GM12878 (cell line): ENCODE results near the gene SLC12A3. TPM values are rescaled to one million over a fixed set of nuclear protein-coding genes. Genes with fewer than 3 reads are reported as not detected.

Source experiments
- ATAC-seq: fragments of 200-7000 bp; cut with Tn5 transposase; 3 replicates; pipeline ENCODE4 v1.9.1; 2020; ENCODE audit warnings: mild to moderate bottlenecking, moderate library complexity
- BruUV-seq: library from RNA; stranded (reverse); fragments of 400-500 nt; replicated peaks from 2 replicates; lab custom pipeline; 2021; lab: Mats Ljungman, UMichigan
- CTCF ChIA-PET: fragments of 300-600 bp; sonication (Branson Sonifier 250); formaldehyde crosslinking; extraction: SDS; loops from one replicate; lab custom pipeline; 2021; ENCODE audit warnings: inconsistent platforms; lab: Yijun Ruan, JAX
- POLR2A ChIA-PET: fragments of 350-600 bp; formaldehyde crosslinking; extraction: SDS; loops from one replicate; lab custom pipeline; 2021; ENCODE audit warnings: inconsistent platforms; lab: Charles Lee
- RAD21 ChIA-PET: fragments of 300-600 bp; sonication (Branson Sonifier 250); formaldehyde crosslinking; loops from one replicate; lab custom pipeline; 2023; ENCODE audit warnings: antibody characterized with exemption; ENCODE audit not compliant: unreplicated experiment; lab: Charles Lee
- SMC1A ChIA-PET: fragments of 300-600 bp; sonication (Branson Sonifier 250); formaldehyde crosslinking; loops from one replicate; lab custom pipeline; 2023; ENCODE audit not compliant: unreplicated experiment, uncharacterized antibody; lab: Charles Lee
- DNase-seq: peaks from one replicate; pipeline ENCODE4 v3.0.0-alpha.2; 2011; ENCODE audit warnings: low read depth, low spot score
- FAIRE-seq: peaks from 3 replicates; lab custom pipeline; 2011; peaks lifted over from hg19 to GRCh38; lab: Jason Lieb, UNC
- H2AFZ ChIP-seq: 2 replicates; pipeline ENCODE4 v1.6.0; 2011; ENCODE audit warnings: low read depth, low read length, control low read depth; ENCODE audit not compliant: control insufficient read depth
- H3K27ac ChIP-seq: 2 replicates; pipeline ENCODE4 v1.5.1; 2011; ENCODE audit warnings: control low read depth; ENCODE audit not compliant: control insufficient read depth, insufficient read depth
- H3K27me3 ChIP-seq, 2 experiments: replicated peaks in 1 of 2; 2 replicates each; pipeline versions ENCODE4 v1.6.0 to v1.6.1; 2011; ENCODE audit warnings: low read length in 1 of 2; ENCODE audit not compliant: control insufficient read depth in 2 of 2, insufficient read depth in 2 of 2
- H3K36me3 ChIP-seq, 2 experiments: 2 replicates each; pipeline ENCODE4 v1.5.1; 2011; ENCODE audit warnings: low read length in 1 of 2; ENCODE audit not compliant: control insufficient read depth in 2 of 2, insufficient read depth in 2 of 2
- H3K4me1 ChIP-seq: 2 replicates; pipeline ENCODE4 v1.6.1; 2011; ENCODE audit warnings: mild to moderate bottlenecking, low read length, moderate library complexity, mixed read lengths; ENCODE audit not compliant: control insufficient read depth, insufficient read depth
- H3K4me2 ChIP-seq: 2 replicates; pipeline ENCODE4 v1.6.0; 2011; ENCODE audit warnings: control low read depth; ENCODE audit not compliant: control insufficient read depth, insufficient read depth
- H3K4me3 ChIP-seq: fragments of 200-600 bp; sonication (generic); 2 replicates; pipeline ENCODE4 v1.5.1; 2016
- H3K79me2 ChIP-seq: 2 replicates; pipeline ENCODE4 v1.6.0; 2011; ENCODE audit warnings: low read length; ENCODE audit not compliant: control insufficient read depth, insufficient read depth
- H3K9ac ChIP-seq: 2 replicates; pipeline ENCODE4 v1.8.0; 2011; ENCODE audit warnings: low read length, control low read depth, mixed read lengths; ENCODE audit not compliant: control insufficient read depth, insufficient read depth
- H3K9me3 ChIP-seq: replicated peaks from 3 replicates; pipeline ENCODE4 v1.5.1; 2011; ENCODE audit warnings: mild to moderate bottlenecking, low read length; ENCODE audit not compliant: control insufficient read depth, insufficient read depth
- H4K20me1 ChIP-seq: 2 replicates; pipeline ENCODE4 v1.6.0; 2011; ENCODE audit not compliant: control insufficient read depth, insufficient read depth
- ASH2L ChIP-seq: fragments of 300-600, 200-600 bp; sonication (generic); IDR thresholded peaks from 2 replicates; pipeline ENCODE4 v1.6.1; 2017; ENCODE audit warnings: low read depth, mild to moderate bottlenecking, borderline replicate concordance
- ATF7 ChIP-seq: fragments of 450-650 bp; IDR thresholded peaks from 2 replicates; pipeline ENCODE4 v1.6.1; 2016; ENCODE audit warnings: low read depth, mild to moderate bottlenecking
- BMI1 ChIP-seq: fragments of 450-650 bp; IDR thresholded peaks from 2 replicates; pipeline ENCODE4 v1.6.1; 2016; ENCODE audit warnings: mild to moderate bottlenecking, moderate library complexity, borderline replicate concordance
- EGR1 ChIP-seq, 2 experiments: IDR thresholded peaks; 1 replicate in 1 of 2; 2 replicates in 1 of 2; pipeline ENCODE4 v1.6.1; 2011 to 2012; ENCODE audit warnings: low read depth in 2 of 2, low read length in 2 of 2, borderline replicate concordance in 1 of 2, mild to moderate bottlenecking in 1 of 2, moderate library complexity in 1 of 2
- ESRRA ChIP-seq: IDR thresholded peaks from 2 replicates; pipeline ENCODE4 v1.6.1; 2012; ENCODE audit warnings: mild to moderate bottlenecking, low read length, improper control_type of control experiment
- FOS ChIP-seq: IDR thresholded peaks from 3 replicates; pipeline ENCODE4 v1.6.1; 2011; ENCODE audit warnings: borderline replicate concordance; ENCODE audit not compliant: insufficient read length; ENCODE audit errors: extremely low read depth
- IKZF2 ChIP-seq, 2 experiments: fragments of 450-650 bp; IDR thresholded peaks; 2 replicates each; pipeline ENCODE4 v1.6.1; 2017; ENCODE audit warnings: mild to moderate bottlenecking in 2 of 2, moderate library complexity in 2 of 2
- MEF2B ChIP-seq: fragments of 450-650 bp; IDR thresholded peaks from 2 replicates; pipeline ENCODE4 v1.6.1; 2018; ENCODE audit warnings: mild to moderate bottlenecking, moderate library complexity; ENCODE audit not compliant: partially characterized antibody, poor library complexity, severe bottlenecking
- MTA2 ChIP-seq: fragments of 450-650 bp; IDR thresholded peaks from 2 replicates; pipeline ENCODE4 v1.6.1; 2016; ENCODE audit warnings: low read depth, mild to moderate bottlenecking, moderate library complexity
- MXI1 ChIP-seq: fragments of 150-350 bp; IDR thresholded peaks from 2 replicates; pipeline ENCODE4 v1.6.1; 2011; ENCODE audit warnings: low read depth, mild to moderate bottlenecking, inconsistent platforms, low read length, improper control_type of control experiment
- POLR2AphosphoS5 ChIP-seq: IDR thresholded peaks from 2 replicates; pipeline ENCODE4 v1.6.1; 2011; ENCODE audit warnings: mild to moderate bottlenecking, low read length, inconsistent platforms
- SKIL ChIP-seq: fragments of 450-650 bp; IDR thresholded peaks from 2 replicates; pipeline ENCODE4 v1.6.1; 2017; ENCODE audit warnings: mild to moderate bottlenecking, low read depth, inconsistent platforms; ENCODE audit not compliant: poor library complexity, severe bottlenecking
- STAT3 ChIP-seq: IDR thresholded peaks from 2 replicates; pipeline ENCODE4 v1.6.1; 2011; ENCODE audit warnings: low read depth, low read length, improper control_type of control experiment
- TAF1 ChIP-seq: IDR thresholded peaks from 2 replicates; pipeline ENCODE4 v1.6.1; 2011; ENCODE audit warnings: mild to moderate bottlenecking, low read depth, low read length, borderline replicate concordance
- ZNF217 ChIP-seq: fragments of 450-650 bp; IDR thresholded peaks from 2 replicates; pipeline ENCODE4 v1.6.1; 2017; ENCODE audit warnings: antibody characterized with exemption, mild to moderate bottlenecking
- WGBS: methylation state at CpG from one replicate; pipeline ENCODE4 v1.1.6; 2016; ENCODE audit warnings: low lambda C conversion rate; ENCODE audit not compliant: insufficient replicate concordance, insufficient coverage; ENCODE audit errors: missing lambda C conversion rate; 5-methylcytosine and 5-hydroxymethylcytosine counted together
- in situ Hi-C: fragments of 300-500 bp; cut with MboI; formaldehyde crosslinking; loops from 9 replicates; pipeline ENCODE4 v1.14.3; 2018; ENCODE audit warnings: mixed read lengths
- intact Hi-C: fragments of 100-400 bp; cut with micrococcal nuclease; formaldehyde crosslinking; loops from one replicate; pipeline ENCODE4 v1.14.2; 2022; ENCODE audit not compliant: unreplicated experiment
- polyA plus RNA-seq, 11 experiments: library from polyadenylated mRNA; depleted of rRNA in 4 of 11; unstranded in 6 of 11; stranded (reverse) in 5 of 11; fragments of >200 nt; fragmentation: Nextera tagmentation in 4 of 11; fragmentation: Illumina TruSeq in 1 of 11; extraction: Ambion mirVana in 4 of 11; extraction: Trizol in 1 of 11; gene quantifications; 1 replicate in 1 of 11; 2 replicates in 10 of 11; pipeline versions ENCODE4 v1.2.1 to v1.2.3, GENCODE V29; 2011 to 2016; ENCODE audit warnings: inconsistent platforms in 2 of 11, missing spikeins in 2 of 11, low read depth in 1 of 11
- total RNA-seq, 4 experiments: library from RNA; depleted of rRNA in 3 of 4; stranded (reverse); fragments of >200 nt in 3 of 4; fragmentation: Illumina TruSeq in 1 of 4; extraction: Trizol in 1 of 4; gene quantifications; 2 replicates each; pipeline versions ENCODE4 v1.2.1 to v1.2.3, GENCODE V29; 2013 to 2021

Gene SLC12A3
- total and polyA plus RNA-seq, 10 of the 15 experiments (the other 5 are each of a cell fraction or from before 2014, with no cell fraction given) = 0.05 to 6.3 (median 3.1) TPM

- ATAC-seq (no peak), FAIRE-seq (no peak), DNase-seq (no peak)
- Histone ChIP-seq H3K9me3 (no peaks in the 10 kb centered on the region), H3K4me2 (no peak overlapping the region), H3K4me3 (no peak overlapping the region), H4K20me1 (no peaks in the 10 kb centered on the region)
- ChIA-PET RAD21 (no interaction called here), CTCF (no interaction called here), POLR2A (no interaction called here)
- no TSS peak for BruUV-seq
- in situ Hi-C loops = no loop called here
- TF ChIP-seq TAF1 (no peak), BMI1 (no peak), ASH2L (no peak), ESRRA (no peak), MEF2B (no peak), STAT3 (no peak), ZNF217 (no peak), POLR2AphosphoS5 (no peak)
- TF ChIP-seq, all 136 proteins: peak for 0
- Histone ChIP-seq H3K9ac (no peak overlapping the region), H3K4me1 (no peaks in the 10 kb centered on the region), H3K36me3 (peaks cover 3 to 7% of the 10 kb centered on the region in 2 experiments; a peak in 2 of 4 replicates), H3K79me2 (no peaks in the 10 kb centered on the region), H3K27ac (no peak overlapping the region), H3K27me3 (no peaks in the 10 kb centered on the region), H2AFZ (no peak overlapping the region)
- SMC1A ChIA-PET = interaction anchor here (0.8 to 1.1 kb wide), 3 partner anchors 11 to 49 kb away, joined by 3 read pairs; no protein-coding TSS in a partner anchor
- intact Hi-C loops = no loop called here
Measured at GRCh38 chr16:56842133-56842532, 22.9 kb upstream of the SLC12A3 start.

- no peaks in the 10 kb centered on the region for H4K20me1 ChIP-seq
- intact Hi-C loops = no loop called here
- TF ChIP-seq MTA2 (no peak), IKZF2 (IDR thresholded peaks at IDR 0.05) (no peak), MXI1 (no peak), SKIL (no peak), FOS (no peak), EGR1 (IDR thresholded peaks at IDR 0.05; ENCODE audit: borderline replicate concordance in 1 of 2, low read depth in 2 of 2, low read length in 2 of 2) (no peak), ATF7 (no peak)
- H3K27me3 ChIP-seq = no peaks in the 10 kb centered on the region
- H3K4me1 ChIP-seq = peaks cover 9% of the 10 kb centered on the region; the same call in 1 of the 2 replicates
- H3K9me3 ChIP-seq = no peaks in the 10 kb centered on the region
- no peak overlapping the region for H3K4me2 ChIP-seq
- ATAC-seq (no peak), FAIRE-seq (no peak), DNase-seq (no peak)
- H3K4me3 ChIP-seq = no peak overlapping the region
- SMC1A ChIA-PET = interaction anchor here (1.0 to 1.2 kb wide), 2 partner anchors 18 to 142 kb away, joined by 3 read pairs; no protein-coding TSS in a partner anchor
- H3K36me3 ChIP-seq = peaks cover 3 to 4% of the 10 kb centered on the region in 2 experiments; a peak in 2 of 4 replicates
- H2AFZ ChIP-seq = no peak overlapping the region
- H3K79me2 ChIP-seq = no peaks in the 10 kb centered on the region
- no TSS peak for BruUV-seq
- in situ Hi-C loops = no loop called here
- H3K27ac ChIP-seq = no peak overlapping the region
- POLR2A ChIA-PET = no interaction called here
- H3K9ac ChIP-seq = no peak overlapping the region
- CTCF ChIA-PET = interaction anchor here (1.0 kb wide), 1 partner anchor 50 kb away, joined by 3 read pairs; no protein-coding TSS in a partner anchor
- WGBS = 100% methylated on average over 6 of the region's 6 CpGs
- RAD21 ChIA-PET = no interaction called here
Measured at GRCh38 chr16:56844056-56844455, 21.0 kb upstream of the SLC12A3 start.
